BJ (cell line): ENCODE data around the gene MAP3K21. TPM values are rescaled to one million over a fixed set of nuclear protein-coding genes. Genes with fewer than 3 reads are reported as not detected.

Experiments
- CTCF ChIA-PET: fragments of 350-600 bp; formaldehyde crosslinking; extraction: SDS; loops from one replicate; lab custom pipeline; 2021; ENCODE audit warnings: antibody characterized with exemption, inconsistent platforms; lab: Yijun Ruan, JAX
- POLR2A ChIA-PET: fragments of 300-600 bp; sonication (Branson Sonifier 250); formaldehyde crosslinking; extraction: SDS; loops from one replicate; lab custom pipeline; 2021; ENCODE audit warnings: antibody characterized with exemption; lab: Charles Lee
- DNase-seq: peaks from one replicate; pipeline ENCODE4 v3.0.0-alpha.2; 2011; ENCODE audit warnings: low read depth
- H3K27me3 ChIP-seq: 2 replicates; pipeline ENCODE4 v1.6.0; 2011; ENCODE audit warnings: low read length; ENCODE audit not compliant: control insufficient read depth, insufficient read depth
- H3K36me3 ChIP-seq: 2 replicates; pipeline ENCODE4 v1.5.1; 2011; ENCODE audit warnings: low read length; ENCODE audit not compliant: control insufficient read depth, insufficient read depth
- H3K4me3 ChIP-seq: 2 replicates; pipeline ENCODE4 v1.5.1; 2011; ENCODE audit warnings: low read depth, mild to moderate bottlenecking, control low read depth, low read length
- CTCF ChIP-seq: IDR thresholded peaks from 2 replicates; pipeline ENCODE4 v1.5.1; 2011; ENCODE audit warnings: low read depth, mild to moderate bottlenecking, control low read depth, inconsistent platforms, low read length, moderate library complexity; ENCODE audit not compliant: insufficient read depth
- polyA plus RNA-seq: library from polyadenylated mRNA; depleted of rRNA; stranded (reverse); fragments of >200 nt; gene quantifications from 2 replicates; pipeline ENCODE4 v1.2.3, GENCODE V29; 2011

MAP3K21 gene
- polyA plus RNA-seq, 1 experiment, result 0.13 TPM

GRCh38 chr1:233340031-233340555 lies 12.6 kb downstream of the MAP3K21 start:
- no peak for TF ChIP-seq CTCF
- POLR2A ChIA-PET, result no interaction called here
- CTCF ChIA-PET, result interaction anchor here (0.6 kb wide), 1 partner anchor 775 kb away, joined by 3 read pairs; no protein-coding TSS in a partner anchor
- DNase-seq, result no peak
- Histone ChIP-seq H3K27me3 (0 out of 2 replicates have a peak, but pooled peaks cover 1% of the 10 kb centered on the region), H3K36me3 (no peaks in the 10 kb centered on the region), H3K4me3 (no peak overlapping the region)

GRCh38 chr1:233340966-233341516 lies 13.5 kb downstream of the MAP3K21 start:
- TF ChIP-seq CTCF, result no peak
- Histone ChIP-seq H3K4me3 (no peak overlapping the region), H3K27me3 (0 out of 2 replicates have a peak, but pooled peaks cover 1% of the 10 kb centered on the region), H3K36me3 (no peaks in the 10 kb centered on the region)
- POLR2A ChIA-PET, result no interaction called here
- CTCF ChIA-PET, result no interaction called here
- DNase-seq, result no peak

DNA sequence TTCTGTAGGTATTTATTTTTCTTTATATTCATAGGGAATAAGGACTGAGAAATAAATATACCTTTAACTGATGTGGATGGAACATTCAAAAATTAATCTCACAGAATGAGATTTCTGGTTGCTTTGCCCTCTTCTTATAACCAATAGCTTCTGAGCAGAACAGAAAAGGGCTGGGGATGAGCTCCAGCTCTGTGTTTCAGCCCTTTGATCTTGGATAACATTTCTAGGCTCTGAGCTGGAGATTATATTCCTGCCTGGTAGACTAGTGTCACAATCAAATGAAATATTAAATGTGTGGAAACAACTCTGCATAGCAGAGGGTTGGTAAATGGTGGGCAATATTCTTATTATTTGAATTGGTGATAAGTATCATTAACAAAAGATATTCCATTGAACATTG lies 14.6 kb downstream of the MAP3K21 start:
- no peak for TF ChIP-seq CTCF
- Histone ChIP-seq H3K36me3 (no peaks in the 10 kb centered on the region), H3K27me3 (no peaks in the 10 kb centered on the region), H3K4me3 (no peak overlapping the region)
- ChIA-PET CTCF (interaction anchor here (1.3 kb wide), 1 partner anchor 9 kb away, joined by 3 read pairs; no protein-coding TSS in a partner anchor), POLR2A (no interaction called here)
- DNase-seq, result no peak

GRCh38 chr1:233343262-233343661 lies 15.7 kb downstream of the MAP3K21 start:
- DNase-seq, result no peak
- no peaks in the 10 kb centered on the region for H3K36me3 ChIP-seq
- TF ChIP-seq CTCF, result no peak
- no peak overlapping the region for H3K4me3 ChIP-seq
- ChIA-PET POLR2A (no interaction called here), CTCF (no interaction called here)
- H3K27me3 ChIP-seq, result no peaks in the 10 kb centered on the region

GRCh38 chr1:233347338-233347737 lies 19.8 kb downstream of the MAP3K21 start:
- no peak for TF ChIP-seq CTCF
- CTCF ChIA-PET, result no interaction called here

More at GRCh38 chr1:233347338-233347737, 19.8 kb downstream of the MAP3K21 start:
- POLR2A ChIA-PET, result no interaction called here
- Histone ChIP-seq H3K36me3 (no peaks in the 10 kb centered on the region), H3K4me3 (no peak overlapping the region), H3K27me3 (no peaks in the 10 kb centered on the region)
- DNase-seq, result no peak
